DOHH2 (cell line): Measurements from ENCODE around the gene MKNK2.

ENCODE experiments used
- H3F3A ChIP-seq: fragments of 200-600 bp; sonication (generic), shearing (Covaris generic); 2 replicates; pipeline ENCODE4 v1.6.0; 2016; ENCODE audit warnings: antibody characterized with exemption, mild to moderate bottlenecking; ENCODE audit not compliant: control insufficient read depth, insufficient read depth
- H3K27ac ChIP-seq: fragments of 200-600 bp; sonication (generic); 2 replicates; pipeline ENCODE4 v1.5.1; 2014; ENCODE audit warnings: low read depth, mild to moderate bottlenecking, low read length, moderate library complexity
- H3K27me3 ChIP-seq: fragments of 200-600 bp; sonication (generic); 2 replicates; pipeline ENCODE4 v1.6.1; 2014; ENCODE audit warnings: mild to moderate bottlenecking, low read length, mixed read lengths; ENCODE audit not compliant: control insufficient read depth
- H3K36me3 ChIP-seq: fragments of 200-600 bp; sonication (generic); 2 replicates; pipeline ENCODE4 v1.6.1; 2014; ENCODE audit warnings: mild to moderate bottlenecking, low read length, moderate library complexity, mixed read lengths; ENCODE audit not compliant: control insufficient read depth
- H3K4me1 ChIP-seq: fragments of 200-600 bp; sonication (generic); 2 replicates; pipeline ENCODE4 v1.6.1; 2014; ENCODE audit warnings: mild to moderate bottlenecking, low read length, mixed read lengths; ENCODE audit not compliant: control insufficient read depth
- H3K4me2 ChIP-seq: fragments of 200-600 bp; sonication (generic); 2 replicates; pipeline ENCODE4 v1.6.0; 2014; ENCODE audit warnings: mild to moderate bottlenecking, low read length, moderate library complexity
- H3K4me3 ChIP-seq: fragments of 200-600 bp; sonication (generic); 2 replicates; pipeline ENCODE4 v1.5.1; 2014; ENCODE audit warnings: mild to moderate bottlenecking, low read length, mixed read lengths
- H3K79me2 ChIP-seq: fragments of 200-600 bp; sonication (generic); 2 replicates; pipeline ENCODE4 v1.6.1; 2014; ENCODE audit warnings: mild to moderate bottlenecking, low read length, mixed read lengths; ENCODE audit not compliant: control insufficient read depth
- H3K9me2 ChIP-seq: fragments of 200-600 bp; sonication (generic); replicated peaks from 2 replicates; pipeline ENCODE4 v1.6.1; 2014; ENCODE audit warnings: mild to moderate bottlenecking, low read length, mixed read lengths; ENCODE audit not compliant: control insufficient read depth
- H3K9me3 ChIP-seq: fragments of 200-600 bp; sonication (generic); 2 replicates; pipeline ENCODE4 v1.6.1; 2014; ENCODE audit warnings: antibody characterized with exemption, low read length, mixed read lengths; ENCODE audit not compliant: control insufficient read depth, insufficient read depth
- H4K20me1 ChIP-seq: fragments of 200-600 bp; sonication (generic); 2 replicates; pipeline ENCODE4 v1.6.0; 2014; ENCODE audit warnings: low read depth, mild to moderate bottlenecking, antibody characterized with exemption, low read length, moderate library complexity; ENCODE audit not compliant: control insufficient read depth, insufficient read depth
- CTCF ChIP-seq: fragments of 200-600 bp; sonication (generic); IDR thresholded peaks from one replicate; pipeline ENCODE4 v1.5.1; 2014; ENCODE audit warnings: antibody characterized with exemption, mild to moderate bottlenecking, low read depth, low read length; ENCODE audit not compliant: poor library complexity, severe bottlenecking
- EZH2phosphoT487 ChIP-seq: fragments of 200-600 bp; sonication (generic); IDR thresholded peaks from 2 replicates; pipeline ENCODE4 v1.6.1; 2017; ENCODE audit warnings: borderline replicate concordance, mild to moderate bottlenecking, antibody characterized with exemption, low read length, moderate library complexity, mixed read lengths

MKNK2 gene

GRCh38 chr19:2016041-2016807, 34.8 kb downstream of the MKNK2 start:
- no peak overlapping the region for H3K27ac ChIP-seq
- H3K9me3 ChIP-seq, result no peaks in the 10 kb centered on the region
- H3K4me1 ChIP-seq, result peaks cover 30% of the 10 kb centered on the region
- TF ChIP-seq EZH2phosphoT487 (no peak), CTCF (no peak)
- H3K9me2 ChIP-seq, result no peaks in the 10 kb centered on the region
- H3F3A ChIP-seq, result peaks cover 7% of the 10 kb centered on the region; the same call in 1 of the 2 replicates
- H3K4me2 ChIP-seq, result peak overlapping the region; percentile 47
- H3K4me3 ChIP-seq, result peak overlapping the region; percentile 76
- H3K36me3 ChIP-seq, result peaks cover 1% of the 10 kb centered on the region; the same call in 1 of the 2 replicates
- H3K79me2 ChIP-seq, result peaks cover 45% of the 10 kb centered on the region
- H3K27me3 ChIP-seq, result no peaks in the 10 kb centered on the region
- no peaks in the 10 kb centered on the region for H4K20me1 ChIP-seq

- peaks cover 52% of the 10 kb centered on the region for H3K79me2 ChIP-seq
- peaks cover 7% of the 10 kb centered on the region; the same call in 1 of the 2 replicates for H3F3A ChIP-seq
- H3K4me3 ChIP-seq, result peak within 1 kb of the TSS; percentile 77
- H3K4me2 ChIP-seq, result peak within 1 kb of the TSS; percentile 76
- no peaks in the 10 kb centered on the region for H3K9me2 ChIP-seq
- peaks cover 30% of the 10 kb centered on the region for H3K4me1 ChIP-seq
- no peak within 1 kb of the TSS for H3K27ac ChIP-seq
- TF ChIP-seq CTCF (no peak), EZH2phosphoT487 (no peak)
- H3K9me3 ChIP-seq, result no peaks in the 10 kb centered on the region
- peaks cover 6% of the 10 kb centered on the region; the same call in 1 of the 2 replicates for H3K36me3 ChIP-seq
- H4K20me1 ChIP-seq, result no peaks in the 10 kb centered on the region
- no peaks in the 10 kb centered on the region for H3K27me3 ChIP-seq
Measured at GRCh38 chr19:2015608-2015950, 35.5 kb downstream of the MKNK2 start, which contains the start of gene BTBD2. TSS of gene BTBD2 (minus strand) at chr19:2015714. CDS start at chr19:2015703, 11 bp downstream.

GRCh38 chr19:2014731-2015607, 36.1 kb downstream of the MKNK2 start:
- Histone ChIP-seq H3K4me3 (peak overlapping the region; percentile 77), H3K9me3 (no peaks in the 10 kb centered on the region), H4K20me1 (no peaks in the 10 kb centered on the region), H3K27ac (no peak overlapping the region), H3K4me2 (peak overlapping the region; percentile 76), H3K79me2 (peaks cover 58% of the 10 kb centered on the region), H3K4me1 (peaks cover 30% of the 10 kb centered on the region), H3K27me3 (no peaks in the 10 kb centered on the region), H3F3A (peaks cover 7% of the 10 kb centered on the region; the same call in 1 of the 2 replicates), H3K36me3 (peaks cover 6% of the 10 kb centered on the region; the same call in 1 of the 2 replicates), H3K9me2 (no peaks in the 10 kb centered on the region)
- TF ChIP-seq EZH2phosphoT487 (no peak), CTCF (no peak)
